ENCODE measurements around the gene SLC2A1.

GRCh38 chr1:43000271-43000670, 41.6 kb upstream of the SLC2A1 start:
- TF ChIP-seq CTCF (IDR thresholded peaks at IDR 0.05) (no peak), POLR2AphosphoS5 (IDR thresholded peaks at IDR 0.05) (no peak), POLR2A (IDR thresholded peaks at IDR 0.05) (no peak)
